Uterus (tissue), 2 donors: ENCODE measurements around the gene ADAMTS9.

Experiments
- POLR2A ChIP-seq, 2 donors: fragments of 450-650 bp; IDR thresholded peaks; one replicate each; pipeline ENCODE4 v1.6.1; 2016; ENCODE audit warnings: antibody characterized with exemption in 2 of 2, mild to moderate bottlenecking in 1 of 2, moderate library complexity in 1 of 2
- TF ChIP-seq, protein P1 (sequence below), 4 experiments: fragments of 200-600 bp in 2 of 4; fragments of 450-650 bp in 2 of 4; sonication (generic) in 2 of 4; IDR thresholded peaks; one replicate each; pipeline ENCODE4 v1.5.1; 2016 to 2019; ENCODE audit warnings: antibody characterized with exemption in 4 of 4, mild to moderate bottlenecking in 2 of 4, moderate library complexity in 1 of 4

DNA sequence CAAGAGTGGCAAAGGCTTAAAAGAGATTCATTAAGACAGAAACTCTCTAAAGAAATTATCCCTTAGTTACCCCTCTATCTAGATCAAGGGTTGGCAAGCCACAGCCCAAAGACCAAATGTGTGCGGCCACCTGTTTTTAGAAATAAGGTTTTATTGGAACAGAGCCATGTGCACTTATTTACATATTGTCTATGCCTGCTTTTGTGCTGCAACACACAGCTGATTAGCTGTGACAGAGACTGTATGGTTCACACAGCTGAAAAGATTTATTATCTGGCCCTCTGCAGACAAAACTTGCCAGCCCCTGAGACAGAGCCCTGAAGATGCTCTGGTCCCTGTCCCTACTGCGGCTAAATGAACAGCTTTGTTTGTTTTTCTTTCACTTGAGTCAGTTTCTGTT is 88.1 kb downstream of the ADAMTS9 start:
- TF ChIP-seq, protein P1, sequence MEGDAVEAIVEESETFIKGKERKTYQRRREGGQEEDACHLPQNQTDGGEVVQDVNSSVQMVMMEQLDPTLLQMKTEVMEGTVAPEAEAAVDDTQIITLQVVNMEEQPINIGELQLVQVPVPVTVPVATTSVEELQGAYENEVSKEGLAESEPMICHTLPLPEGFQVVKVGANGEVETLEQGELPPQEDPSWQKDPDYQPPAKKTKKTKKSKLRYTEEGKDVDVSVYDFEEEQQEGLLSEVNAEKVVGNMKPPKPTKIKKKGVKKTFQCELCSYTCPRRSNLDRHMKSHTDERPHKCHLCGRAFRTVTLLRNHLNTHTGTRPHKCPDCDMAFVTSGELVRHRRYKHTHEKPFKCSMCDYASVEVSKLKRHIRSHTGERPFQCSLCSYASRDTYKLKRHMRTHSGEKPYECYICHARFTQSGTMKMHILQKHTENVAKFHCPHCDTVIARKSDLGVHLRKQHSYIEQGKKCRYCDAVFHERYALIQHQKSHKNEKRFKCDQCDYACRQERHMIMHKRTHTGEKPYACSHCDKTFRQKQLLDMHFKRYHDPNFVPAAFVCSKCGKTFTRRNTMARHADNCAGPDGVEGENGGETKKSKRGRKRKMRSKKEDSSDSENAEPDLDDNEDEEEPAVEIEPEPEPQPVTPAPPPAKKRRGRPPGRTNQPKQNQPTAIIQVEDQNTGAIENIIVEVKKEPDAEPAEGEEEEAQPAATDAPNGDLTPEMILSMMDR (IDR thresholded peaks at IDR 0.05): no peak
- TF ChIP-seq POLR2A (IDR thresholded peaks at IDR 0.05): no peak
